Activated CD8-positive, alpha-beta T cell treated with anti-CD3 and anti-CD28 coated beads, Interleukin-2, amount 10 ng/mL, durations not matched to agents 7 days and 5 days (primary cell): ENCODE data around the gene POLR2M. TPM values are rescaled to one million over a fixed set of nuclear protein-coding genes. Genes with fewer than 3 reads are reported as not detected.
A peak's percentile ranks its signal among the peaks of the same experiment; 100 is the strongest.

ENCODE experiments used
- ATAC-seq: fragments of 150-1000 bp; cut with Tn5 transposase; one replicate; pipeline ENCODE4 v1.10.0; 2021; ENCODE audit warnings: moderate library complexity
- CTCF ChIA-PET: fragments of 350-600 bp; sonication (Branson Sonifier 250); formaldehyde crosslinking; loops from one replicate; lab custom pipeline; 2021; ENCODE audit warnings: antibody characterized with exemption; lab: Charles Lee
- POLR2A ChIA-PET: fragments of 350-600 bp; sonication (Branson Sonifier 250); formaldehyde crosslinking; loops from one replicate; lab custom pipeline; 2021; ENCODE audit warnings: antibody characterized with exemption; lab: Charles Lee
- DNase-seq: peaks from one replicate; pipeline ENCODE4 v3.0.0-alpha.2; 2020
- H3K27ac Mint-ChIP-seq: one replicate; pipeline ENCODE4 v1.8.0; 2021; ENCODE audit warnings: mild to moderate bottlenecking, mixed read lengths
- H3K27me3 Mint-ChIP-seq: one replicate; pipeline ENCODE4 v1.8.0; 2021; ENCODE audit warnings: low read depth, mixed read lengths
- H3K36me3 Mint-ChIP-seq: one replicate; pipeline ENCODE4 v1.8.0; 2021; ENCODE audit warnings: low read depth, mixed read lengths
- H3K4me1 Mint-ChIP-seq: one replicate; pipeline ENCODE4 v1.8.0; 2021; ENCODE audit warnings: low read depth, mixed read lengths
- H3K4me3 Mint-ChIP-seq: one replicate; pipeline ENCODE4 v1.8.0; 2021; ENCODE audit warnings: mild to moderate bottlenecking, mixed read lengths
- H3K9me3 Mint-ChIP-seq: one replicate; pipeline ENCODE4 v1.8.0; 2022; ENCODE audit warnings: mixed read lengths; ENCODE audit not compliant: insufficient read depth
- total RNA-seq, 2 experiments: library from RNA; stranded (reverse); gene quantifications; one replicate each; pipeline ENCODE4 v1.2.3, GENCODE V29; 2021

POLR2M gene
- total RNA-seq, 2 experiments from 2014 or later, result 61.8 to 74.8 TPM

DNA sequence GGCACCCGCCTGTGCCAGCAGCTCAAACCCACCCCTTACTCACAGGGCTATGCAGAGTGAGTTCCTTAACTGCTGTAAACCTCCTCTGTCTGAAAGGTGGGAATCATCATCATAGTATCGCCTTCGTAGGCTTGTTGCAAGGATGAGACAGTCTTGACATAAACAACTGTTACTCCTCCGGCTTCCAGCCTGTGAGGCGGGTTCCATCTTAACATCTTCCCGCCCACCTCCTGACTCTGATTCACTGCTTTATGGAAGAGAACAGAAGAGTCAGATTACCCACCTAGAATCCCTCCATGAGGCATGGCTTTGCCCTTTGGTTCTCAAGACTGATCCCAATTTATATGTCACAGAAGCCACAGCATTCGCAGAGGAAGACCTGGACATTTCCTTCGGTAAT, 21.9 kb downstream of the POLR2M start:
- ATAC-seq (no peak), DNase-seq (no peak)
- Mint-ChIP-seq H3K36me3 (no peaks in the 10 kb centered on the region), H3K27ac (no peak overlapping the region), H3K4me3 (no peak overlapping the region), H3K27me3 (no peaks in the 10 kb centered on the region), H3K4me1 (no peaks in the 10 kb centered on the region), H3K9me3 (no peaks in the 10 kb centered on the region)
- ChIA-PET CTCF (interaction anchor here (1.3 to 1.5 kb wide), 2 partner anchors 17 to 22 kb away, joined by 3 read pairs; no protein-coding TSS in a partner anchor), POLR2A (no interaction called here)

- ATAC-seq, result no peak
- Mint-ChIP-seq H3K4me3 (no peak overlapping the region), H3K4me1 (no peaks in the 10 kb centered on the region), H3K27me3 (no peaks in the 10 kb centered on the region), H3K36me3 (no peaks in the 10 kb centered on the region), H3K27ac (no peak overlapping the region), H3K9me3 (no peaks in the 10 kb centered on the region)
- CTCF ChIA-PET, result interaction anchor here (1.9 to 4.6 kb wide), 5 partner anchors 9 to 130 kb away, joined by 4 to 65 read pairs (median 30); partner anchors contain the start of gene POLR2M
- DNase-seq, result no peak
- POLR2A ChIA-PET, result interaction anchor here (0.6 kb wide), 1 partner anchor 11 kb away, joined by 3 read pairs; no protein-coding TSS in a partner anchor
These were observed 24.4 kb downstream of the POLR2M start for GRCh38 chr15:57730876-57731275.

- Mint-ChIP-seq H3K4me3 (no peak overlapping the region), H3K27me3 (no peaks in the 10 kb centered on the region), H3K27ac (no peak overlapping the region), H3K36me3 (no peaks in the 10 kb centered on the region), H3K9me3 (no peaks in the 10 kb centered on the region), H3K4me1 (no peaks in the 10 kb centered on the region)
- CTCF ChIA-PET, result interaction anchor here (0.6 to 4.6 kb wide), 20 partner anchors 8 to 451 kb away, joined by 3 to 65 read pairs (median 6); partner anchors contain the start of gene POLR2M
- ATAC-seq, result no peak
- POLR2A ChIA-PET, result no interaction called here
- DNase-seq, result no peak
These were observed 25.1 kb downstream of the POLR2M start for GRCh38 chr15:57731530-57732103.

GRCh38 chr15:57732526-57733331, 26.2 kb downstream of the POLR2M start:
- Mint-ChIP-seq H3K4me3 (no peak overlapping the region), H3K4me1 (no peaks in the 10 kb centered on the region), H3K27me3 (no peaks in the 10 kb centered on the region), H3K9me3 (no peaks in the 10 kb centered on the region), H3K36me3 (no peaks in the 10 kb centered on the region), H3K27ac (no peak overlapping the region)
- POLR2A ChIA-PET, result interaction anchor here (0.5 to 1.4 kb wide), 2 partner anchors 10 to 26 kb away, joined by 3 to 4 read pairs; partner anchors contain the start of gene POLR2M
- CTCF ChIA-PET, result interaction anchor here (0.7 to 4.6 kb wide), 32 partner anchors 9 to 1028 kb away, joined by 3 to 65 read pairs (median 4); partner anchors contain the start of gene POLR2M
- DNase-seq (peak; percentile 57), ATAC-seq (peak; percentile 69)

- no peaks in the 10 kb centered on the region for H3K4me1 Mint-ChIP-seq
- no peak for DNase-seq
- H3K36me3 Mint-ChIP-seq, result no peaks in the 10 kb centered on the region
- H3K27ac Mint-ChIP-seq, result no peak overlapping the region
- H3K27me3 Mint-ChIP-seq, result no peaks in the 10 kb centered on the region
- no peaks in the 10 kb centered on the region for H3K9me3 Mint-ChIP-seq
- no peak for ATAC-seq
- ChIA-PET CTCF (interaction anchor here (1.2 to 4.6 kb wide), 3 partner anchors 10 to 336 kb away, joined by 4 to 65 read pairs (median 30); partner anchors contain the start of gene POLR2M), POLR2A (no interaction called here)
- H3K4me3 Mint-ChIP-seq, result no peak overlapping the region
These were observed 28.3 kb downstream of the POLR2M start for GRCh38 chr15:57734860-57735259.

- ATAC-seq, result no peak
- ChIA-PET CTCF (interaction anchor here (1.2 to 4.6 kb wide), 3 partner anchors 9 to 335 kb away, joined by 3 to 65 read pairs (median 4); no protein-coding TSS in a partner anchor), POLR2A (no interaction called here)
- H3K4me1 Mint-ChIP-seq, result no peaks in the 10 kb centered on the region
- H3K27me3 Mint-ChIP-seq, result no peaks in the 10 kb centered on the region
- H3K27ac Mint-ChIP-seq, result no peak overlapping the region
- no peak overlapping the region for H3K4me3 Mint-ChIP-seq
- no peaks in the 10 kb centered on the region for H3K36me3 Mint-ChIP-seq
- no peaks in the 10 kb centered on the region for H3K9me3 Mint-ChIP-seq
- no peak for DNase-seq
These were observed 28.9 kb downstream of the POLR2M start for GRCh38 chr15:57735431-57735830.

GRCh38 chr15:57735891-57736290, 29.4 kb downstream of the POLR2M start:
- Mint-ChIP-seq H3K4me3 (no peak overlapping the region), H3K9me3 (no peaks in the 10 kb centered on the region), H3K27me3 (no peaks in the 10 kb centered on the region), H3K4me1 (no peaks in the 10 kb centered on the region), H3K27ac (no peak overlapping the region), H3K36me3 (no peaks in the 10 kb centered on the region)
- no peak for ATAC-seq
- ChIA-PET POLR2A (no interaction called here), CTCF (interaction anchor here (1.2 kb wide), 1 partner anchor 126 kb away, joined by 3 read pairs; no protein-coding TSS in a partner anchor)
- no peak for DNase-seq

DNA sequence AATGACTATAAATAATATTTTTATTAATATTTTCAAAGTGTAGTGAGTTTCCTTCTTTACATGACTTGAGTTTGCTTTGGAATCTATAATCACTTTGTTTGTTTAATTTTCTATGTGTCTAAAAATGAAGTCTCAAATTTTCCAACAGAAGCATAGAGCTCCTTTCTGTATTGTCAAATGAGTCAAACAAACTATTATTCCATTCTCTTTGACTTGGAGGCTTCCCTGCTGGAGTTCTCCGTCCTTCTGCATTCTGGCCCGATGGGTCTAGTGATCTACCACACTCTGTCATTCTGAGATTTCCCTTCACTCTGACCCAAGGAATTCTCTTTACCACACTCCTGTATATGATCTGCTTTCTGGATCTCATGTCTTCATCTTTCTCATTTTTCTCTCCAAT, 30.1 kb downstream of the POLR2M start:
- no peak for ATAC-seq
- Mint-ChIP-seq H3K4me1 (no peaks in the 10 kb centered on the region), H3K36me3 (no peaks in the 10 kb centered on the region), H3K9me3 (no peaks in the 10 kb centered on the region), H3K27ac (no peak overlapping the region), H3K4me3 (no peak overlapping the region), H3K27me3 (no peaks in the 10 kb centered on the region)
- no peak for DNase-seq
- CTCF ChIA-PET, result interaction anchor here (0.6 to 1.2 kb wide), 3 partner anchors 14 to 125 kb away, joined by 3 to 5 read pairs (median 4); no protein-coding TSS in a partner anchor
- POLR2A ChIA-PET, result no interaction called here

GRCh38 chr15:57738734-57739237, 32.3 kb downstream of the POLR2M start:
- Mint-ChIP-seq H3K36me3 (no peaks in the 10 kb centered on the region), H3K4me3 (no peak overlapping the region), H3K9me3 (no peaks in the 10 kb centered on the region), H3K27me3 (no peaks in the 10 kb centered on the region), H3K4me1 (no peaks in the 10 kb centered on the region), H3K27ac (no peak overlapping the region)
- ChIA-PET POLR2A (no interaction called here), CTCF (interaction anchor here (0.7 kb wide), 1 partner anchor 12 kb away, joined by 3 read pairs; no protein-coding TSS in a partner anchor)
- no peak for ATAC-seq
- DNase-seq, result no peak

- H3K4me3 Mint-ChIP-seq, result no peak overlapping the region
- no peaks in the 10 kb centered on the region for H3K27me3 Mint-ChIP-seq
- CTCF ChIA-PET, result interaction anchor here (0.7 to 1.1 kb wide), 2 partner anchors 8 to 34 kb away, joined by 3 read pairs; partner anchors contain the start of gene POLR2M
- ATAC-seq (no peak), DNase-seq (no peak)
- no peak overlapping the region for H3K27ac Mint-ChIP-seq
- POLR2A ChIA-PET, result interaction anchor here (1.0 kb wide), 1 partner anchor 34 kb away, joined by 3 read pairs; the partner anchor contains the start of gene POLR2M
- no peaks in the 10 kb centered on the region for H3K4me1 Mint-ChIP-seq
- H3K36me3 Mint-ChIP-seq, result no peaks in the 10 kb centered on the region
- no peaks in the 10 kb centered on the region for H3K9me3 Mint-ChIP-seq
These were observed 33.5 kb downstream of the POLR2M start for GRCh38 chr15:57740048-57740447.

- Mint-ChIP-seq H3K4me3 (no peak overlapping the region), H3K27ac (no peak overlapping the region), H3K36me3 (no peaks in the 10 kb centered on the region), H3K9me3 (no peaks in the 10 kb centered on the region), H3K4me1 (no peaks in the 10 kb centered on the region), H3K27me3 (no peaks in the 10 kb centered on the region)
- DNase-seq (no peak), ATAC-seq (no peak)
- ChIA-PET POLR2A (no interaction called here), CTCF (interaction anchor here (1.1 to 7.1 kb wide), 4 partner anchors 8 to 326 kb away, joined by 4 to 65 read pairs (median 24); no protein-coding TSS in a partner anchor)
These were observed 34.6 kb downstream of the POLR2M start for GRCh38 chr15:57741089-57741488.
